ENCODE data around the gene CST5.
"Not testable (repeated sequence)": the region's sequence is repeated elsewhere in the genome, so short reads cannot be mapped to it uniquely, and the experiment has no call there.

Gene CST5

GRCh38 chr20:23902396-23902795 lies 22.8 kb upstream of the CST5 start:
- H3K4me3 ChIP-seq (ENCODE audit: low read depth, low read length); DNase-seq (ENCODE audit: low read depth): not testable (repeated sequence)

- DNase-seq (ENCODE audit: low read depth); H3K4me3 ChIP-seq (ENCODE audit: low read depth, low read length): not testable (repeated sequence)
Measured at GRCh38 chr20:23890867-23891266, 11.3 kb upstream of the CST5 start.

GRCh38 chr20:23889775-23890187 lies 10.2 kb upstream of the CST5 start:
- no peak overlapping the region for H3K4me3 ChIP-seq (ENCODE audit: low read depth, low read length)
- no peak for DNase-seq (ENCODE audit: low read depth)

GRCh38 chr20:23887856-23888255 lies 8.3 kb upstream of the CST5 start:
- DNase-seq (ENCODE audit: low read depth) = no peak
- no peak overlapping the region for H3K4me3 ChIP-seq (ENCODE audit: low read depth, low read length)

GRCh38 chr20:23884771-23885162 lies 5.2 kb upstream of the CST5 start:
- no peak overlapping the region for H3K4me3 ChIP-seq (ENCODE audit: low read depth, low read length)
- DNase-seq (ENCODE audit: low read depth) = no peak

- H3K4me3 ChIP-seq (ENCODE audit: low read depth, low read length) = no peak overlapping the region
- DNase-seq (ENCODE audit: low read depth) = no peak
Measured at GRCh38 chr20:23884136-23884770, 4.7 kb upstream of the CST5 start.

- H3K4me3 ChIP-seq (ENCODE audit: low read depth, low read length) = no peak overlapping the region
- DNase-seq (ENCODE audit: low read depth) = no peak
Measured at GRCh38 chr20:23881371-23881770, 1.8 kb upstream of the CST5 start.

GRCh38 chr20:23880417-23880816 lies 869 bp upstream of the CST5 start:
- DNase-seq (ENCODE audit: low read depth) = no peak
- no peak overlapping the region for H3K4me3 ChIP-seq (ENCODE audit: low read depth, low read length)

GRCh38 chr20:23879811-23880374 lies 345 bp upstream of the CST5 start:
- no peak overlapping the region for H3K4me3 ChIP-seq (ENCODE audit: low read depth, low read length)
- DNase-seq (ENCODE audit: low read depth) = no peak

GRCh38 chr20:23878787-23879186 lies 761 bp downstream of the CST5 start:
- DNase-seq (ENCODE audit: low read depth) = no peak
- no peak overlapping the region for H3K4me3 ChIP-seq (ENCODE audit: low read depth, low read length)

- not testable (repeated sequence) for DNase-seq (ENCODE audit: low read depth); H3K4me3 ChIP-seq (ENCODE audit: low read depth, low read length)
Measured at GRCh38 chr20:23878016-23878542, 1.5 kb downstream of the CST5 start.

GRCh38 chr20:23877524-23877923 lies 2.0 kb downstream of the CST5 start:
- no peak overlapping the region for H3K4me3 ChIP-seq (ENCODE audit: low read depth, low read length)
- DNase-seq (ENCODE audit: low read depth) = no peak

GRCh38 chr20:23875606-23876237 lies 3.8 kb downstream of the CST5 start:
- DNase-seq (ENCODE audit: low read depth) = no peak
- H3K4me3 ChIP-seq (ENCODE audit: low read depth, low read length) = no peak overlapping the region

GRCh38 chr20:23874747-23875146 lies 4.8 kb downstream of the CST5 start:
- no peak for DNase-seq (ENCODE audit: low read depth)
- no peak overlapping the region for H3K4me3 ChIP-seq (ENCODE audit: low read depth, low read length)

- DNase-seq (ENCODE audit: low read depth) = no peak
- no peak overlapping the region for H3K4me3 ChIP-seq (ENCODE audit: low read depth, low read length)
Measured at GRCh38 chr20:23873370-23874015, 6.1 kb downstream of the CST5 start.

GRCh38 chr20:23872065-23872464 lies 7.5 kb downstream of the CST5 start:
- no peak for DNase-seq (ENCODE audit: low read depth)
- no peak overlapping the region for H3K4me3 ChIP-seq (ENCODE audit: low read depth, low read length)

GRCh38 chr20:23870461-23870860 lies 9.1 kb downstream of the CST5 start:
- no peak for DNase-seq (ENCODE audit: low read depth)
- H3K4me3 ChIP-seq (ENCODE audit: low read depth, low read length) = no peak overlapping the region

- no peak overlapping the region for H3K4me3 ChIP-seq (ENCODE audit: low read depth, low read length)
- DNase-seq (ENCODE audit: low read depth) = no peak
Measured at GRCh38 chr20:23869520-23869919, 10.0 kb downstream of the CST5 start.

GRCh38 chr20:23868321-23868720 lies 11.2 kb downstream of the CST5 start:
- H3K4me3 ChIP-seq (ENCODE audit: low read depth, low read length) = no peak overlapping the region
- no peak for DNase-seq (ENCODE audit: low read depth)

- H3K4me3 ChIP-seq (ENCODE audit: low read depth, low read length) = no peak overlapping the region
- no peak for DNase-seq (ENCODE audit: low read depth)
Measured at GRCh38 chr20:23867152-23867776, 12.3 kb downstream of the CST5 start.

All from skeletal muscle cell (primary cell).